Loucy (cell line): ENCODE data around the gene PALM3.
A peak's percentile ranks its signal among the peaks of the same experiment; 100 is the strongest.

Experiments used
- H2AFZ ChIP-seq: fragments of 200-600 bp; sonication (generic); 2 replicates; pipeline ENCODE4 v1.6.0; 2016; ENCODE audit warnings: antibody characterized with exemption, mild to moderate bottlenecking, low read length, moderate library complexity
- H3F3A ChIP-seq: fragments of 200-600 bp; 2 replicates; pipeline ENCODE4 v1.6.0; 2016; ENCODE audit warnings: antibody characterized with exemption, low read depth, mild to moderate bottlenecking
- H3K27me3 ChIP-seq: fragments of 200-600 bp; sonication (generic); 2 replicates; pipeline ENCODE4 v1.6.1; 2014; ENCODE audit warnings: low read length, mild to moderate bottlenecking; ENCODE audit not compliant: insufficient read depth, poor library complexity, severe bottlenecking
- H3K36me3 ChIP-seq: fragments of 200-600 bp; sonication (generic); 2 replicates; pipeline ENCODE4 v1.6.1; 2016; ENCODE audit warnings: low read length; ENCODE audit not compliant: insufficient read depth
- H3K4me1 ChIP-seq: fragments of 200-600 bp; sonication (generic); 2 replicates; pipeline ENCODE4 v1.5.1; 2014; ENCODE audit warnings: low read length, mild to moderate bottlenecking; ENCODE audit not compliant: insufficient read depth, poor library complexity, severe bottlenecking
- H3K4me2 ChIP-seq: fragments of 200-600 bp; sonication (generic); 2 replicates; pipeline ENCODE4 v1.6.0; 2014; ENCODE audit warnings: antibody characterized with exemption, low read length, low read depth, mild to moderate bottlenecking; ENCODE audit not compliant: poor library complexity, severe bottlenecking
- H3K4me3 ChIP-seq: fragments of 200-600 bp; sonication (generic); 2 replicates; pipeline ENCODE4 v1.5.1; 2014; ENCODE audit warnings: low read length, mild to moderate bottlenecking, mixed read lengths; ENCODE audit not compliant: poor library complexity, severe bottlenecking
- H3K79me2 ChIP-seq: fragments of 200-600 bp; sonication (generic); 2 replicates; pipeline ENCODE4 v1.6.1; 2014; ENCODE audit warnings: low read length; ENCODE audit not compliant: insufficient read depth
- H3K9ac ChIP-seq: fragments of 200-600 bp; sonication (generic); 2 replicates; pipeline ENCODE4 v1.6.0; 2014; ENCODE audit warnings: mild to moderate bottlenecking, low read depth, low read length, moderate library complexity; ENCODE audit not compliant: poor library complexity, severe bottlenecking
- H3K9me2 ChIP-seq: fragments of 200-600 bp; sonication (generic); replicated peaks from 2 replicates; pipeline ENCODE4 v1.6.1; 2016; ENCODE audit warnings: low read depth, low read length, mixed read lengths
- H3K9me3 ChIP-seq: fragments of 200-600 bp; sonication (generic); 2 replicates; pipeline ENCODE4 v1.6.1; 2014; ENCODE audit warnings: mild to moderate bottlenecking, antibody characterized with exemption, low read length, low read depth; ENCODE audit not compliant: insufficient read depth
- H4K20me1 ChIP-seq: fragments of 200-600 bp; sonication (generic); 2 replicates; pipeline ENCODE4 v1.6.0; 2014; ENCODE audit warnings: antibody characterized with exemption, low read length, mild to moderate bottlenecking; ENCODE audit not compliant: insufficient read depth, poor library complexity, severe bottlenecking
- EZH2phosphoT487 ChIP-seq: fragments of 200-600 bp; IDR thresholded peaks from 2 replicates; pipeline ENCODE4 v1.6.1; 2018; ENCODE audit warnings: antibody characterized with exemption, mild to moderate bottlenecking, moderate library complexity, borderline replicate concordance
- TF ChIP-seq, protein P1 (sequence below): fragments of 200-600 bp; sonication (generic); conservative IDR thresholded peaks from 2 replicates; pipeline ENCODE4 v1.5.1; 2014; ENCODE audit warnings: mild to moderate bottlenecking, antibody characterized with exemption, low read length

PALM3 gene

DNA sequence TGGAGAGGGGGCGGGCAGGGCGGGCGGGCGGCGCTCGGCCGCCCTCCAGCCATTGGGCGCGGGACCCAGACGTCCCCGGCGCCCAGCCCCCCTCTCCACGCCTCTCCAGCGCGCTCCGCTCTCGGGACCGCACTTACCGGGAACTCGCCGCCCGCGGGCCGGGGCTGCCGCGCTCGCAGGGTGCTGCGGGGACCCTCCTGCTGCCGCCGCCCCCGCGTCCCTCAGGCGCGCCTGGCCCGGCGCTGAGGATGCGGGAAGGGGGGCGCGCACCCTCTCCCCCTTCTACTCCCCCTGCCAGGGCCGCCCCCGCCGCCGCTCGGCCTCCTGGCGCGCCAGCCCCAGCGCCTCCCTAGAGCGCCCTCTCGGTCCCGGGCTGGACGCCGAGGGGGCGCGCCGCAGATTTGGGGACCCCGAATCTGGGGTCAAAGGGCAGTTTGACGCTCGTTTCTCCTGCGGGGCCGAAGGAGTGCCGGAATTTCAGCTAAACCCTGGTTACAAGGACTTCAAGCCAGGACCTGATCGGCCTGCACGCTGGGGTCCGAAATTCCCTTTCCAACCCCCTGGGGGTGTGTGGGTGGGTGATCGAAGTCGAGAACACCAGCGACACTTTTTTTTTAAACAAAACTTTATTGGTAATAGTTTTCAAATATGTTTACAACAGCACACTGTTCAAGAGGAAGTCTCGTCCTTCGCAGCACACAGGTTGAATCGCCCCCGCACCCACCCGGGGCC lies 29.4 kb upstream of the PALM3 start:
- no peak for TF ChIP-seq EZH2phosphoT487
- TF ChIP-seq, protein P1, sequence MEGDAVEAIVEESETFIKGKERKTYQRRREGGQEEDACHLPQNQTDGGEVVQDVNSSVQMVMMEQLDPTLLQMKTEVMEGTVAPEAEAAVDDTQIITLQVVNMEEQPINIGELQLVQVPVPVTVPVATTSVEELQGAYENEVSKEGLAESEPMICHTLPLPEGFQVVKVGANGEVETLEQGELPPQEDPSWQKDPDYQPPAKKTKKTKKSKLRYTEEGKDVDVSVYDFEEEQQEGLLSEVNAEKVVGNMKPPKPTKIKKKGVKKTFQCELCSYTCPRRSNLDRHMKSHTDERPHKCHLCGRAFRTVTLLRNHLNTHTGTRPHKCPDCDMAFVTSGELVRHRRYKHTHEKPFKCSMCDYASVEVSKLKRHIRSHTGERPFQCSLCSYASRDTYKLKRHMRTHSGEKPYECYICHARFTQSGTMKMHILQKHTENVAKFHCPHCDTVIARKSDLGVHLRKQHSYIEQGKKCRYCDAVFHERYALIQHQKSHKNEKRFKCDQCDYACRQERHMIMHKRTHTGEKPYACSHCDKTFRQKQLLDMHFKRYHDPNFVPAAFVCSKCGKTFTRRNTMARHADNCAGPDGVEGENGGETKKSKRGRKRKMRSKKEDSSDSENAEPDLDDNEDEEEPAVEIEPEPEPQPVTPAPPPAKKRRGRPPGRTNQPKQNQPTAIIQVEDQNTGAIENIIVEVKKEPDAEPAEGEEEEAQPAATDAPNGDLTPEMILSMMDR = peak; percentile 57
- peaks cover 17% of the 10 kb centered on the region; the same call in 1 of the 2 replicates for H3K79me2 ChIP-seq
- no peaks in the 10 kb centered on the region for H3K9me2 ChIP-seq
- peak overlapping the region; percentile 82 for H3K4me3 ChIP-seq
- H3K4me1 ChIP-seq = peaks cover 17% of the 10 kb centered on the region
- H4K20me1 ChIP-seq = peaks cover 11% of the 10 kb centered on the region
- H3K9ac ChIP-seq = peak overlapping the region; percentile 72
- H3K27me3 ChIP-seq = no peaks in the 10 kb centered on the region
- peak overlapping the region; percentile 78 for H2AFZ ChIP-seq
- no peaks in the 10 kb centered on the region; the same call in 1 of the 2 replicates for H3K36me3 ChIP-seq
- H3K9me3 ChIP-seq = no peaks in the 10 kb centered on the region
- no peaks in the 10 kb centered on the region; the same call in 1 of the 2 replicates for H3F3A ChIP-seq
- H3K4me2 ChIP-seq = peak overlapping the region; percentile 91

DNA sequence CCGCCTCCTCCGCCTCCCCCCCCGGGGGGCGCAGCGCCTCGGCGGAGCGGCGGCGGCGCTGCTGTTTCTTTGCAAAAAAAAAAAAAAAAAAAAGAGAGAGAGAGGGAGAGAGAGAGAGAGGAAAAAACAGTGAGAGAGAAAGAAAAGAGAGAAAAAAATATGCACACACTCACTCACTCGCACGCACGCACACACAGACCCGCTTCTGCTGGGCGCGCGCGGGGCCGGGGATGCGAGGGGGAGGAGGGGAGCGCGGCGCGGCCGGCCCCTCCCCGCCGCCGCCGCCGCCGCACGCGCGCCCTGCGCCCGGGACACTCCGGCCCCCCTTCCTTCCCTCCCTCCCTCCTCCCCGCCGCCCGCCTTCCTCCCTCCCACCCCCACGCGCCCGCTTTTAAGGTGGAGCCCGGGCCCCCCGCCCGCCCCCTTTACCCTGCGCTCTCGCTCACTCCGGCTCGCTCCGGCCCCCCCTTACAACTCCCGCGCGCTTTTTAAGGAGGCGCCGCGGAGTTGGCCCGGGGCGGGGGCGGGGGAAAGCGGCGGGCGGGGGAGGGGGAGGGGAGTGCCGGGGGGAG lies 28.7 kb upstream of the PALM3 start, which contains the start of gene SAMD1:
Gene SAMD1, minus strand, starts transcription at position 243 of the 572 bp plus-strand sequence.
- peak within 1 kb of the TSS; percentile 72 for H3K9ac ChIP-seq
- H3K27me3 ChIP-seq = no peaks in the 10 kb centered on the region
- H3K9me3 ChIP-seq = no peaks in the 10 kb centered on the region
- peaks cover 17% of the 10 kb centered on the region; the same call in 1 of the 2 replicates for H3K79me2 ChIP-seq
- H3K4me2 ChIP-seq = peak within 1 kb of the TSS; percentile 91
- H3K9me2 ChIP-seq = no peaks in the 10 kb centered on the region
- H3K4me1 ChIP-seq = peaks cover 17% of the 10 kb centered on the region
- peak within 1 kb of the TSS; percentile 78 for H2AFZ ChIP-seq
- no peaks in the 10 kb centered on the region; the same call in 1 of the 2 replicates for H3F3A ChIP-seq
- H4K20me1 ChIP-seq = peaks cover 11% of the 10 kb centered on the region
- no peak for TF ChIP-seq EZH2phosphoT487
- TF ChIP-seq, protein P1 = no peak
- H3K36me3 ChIP-seq = no peaks in the 10 kb centered on the region; the same call in 1 of the 2 replicates
- H3K4me3 ChIP-seq = peak within 1 kb of the TSS; percentile 82

DNA sequence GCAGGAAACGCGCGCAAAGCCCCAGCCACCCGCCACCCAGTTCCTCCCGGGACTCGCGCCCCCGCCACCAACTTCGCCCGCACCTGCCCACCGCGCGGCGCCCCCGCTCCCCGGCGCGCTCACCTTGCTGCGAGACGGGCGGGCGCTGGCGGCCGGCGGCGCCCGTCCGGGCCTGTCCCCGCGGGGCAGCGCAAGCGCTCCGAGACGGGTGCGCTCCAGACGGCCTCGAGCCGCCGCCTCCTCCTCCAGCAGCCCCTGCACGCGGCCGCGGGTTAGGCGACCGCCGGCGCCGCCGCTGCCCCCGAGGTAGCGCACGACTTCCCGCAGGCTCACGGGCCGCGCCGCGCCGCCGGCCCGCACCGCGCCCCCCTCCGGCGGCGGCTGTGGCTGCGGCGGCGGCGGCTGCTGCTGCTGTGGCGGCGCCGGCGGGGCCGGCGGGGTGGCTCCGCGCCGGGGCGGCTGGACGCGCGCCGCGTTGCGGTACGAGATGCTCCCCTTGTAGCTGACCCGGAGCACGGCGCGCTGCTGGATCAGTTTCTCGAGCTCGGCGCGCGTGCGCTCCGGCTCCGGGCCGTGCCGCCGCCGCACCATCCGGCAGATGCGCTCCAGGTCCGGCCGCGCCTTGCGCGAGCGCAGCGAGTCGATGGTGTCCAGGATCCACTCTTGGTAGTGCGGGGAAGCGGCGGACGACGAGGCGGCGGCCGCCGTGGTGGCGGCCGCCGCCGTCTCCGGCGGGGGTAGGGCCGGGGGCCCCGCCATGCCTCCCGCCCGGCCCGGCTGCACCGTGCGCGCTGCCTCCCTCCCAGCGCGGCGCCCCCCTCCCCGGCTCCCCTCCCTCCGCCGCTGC lies 28.0 kb upstream of the PALM3 start:
- no peak for TF ChIP-seq EZH2phosphoT487
- TF ChIP-seq, protein P1 = no peak
- peak overlapping the region; percentile 69 for H3K4me2 ChIP-seq
- no peaks in the 10 kb centered on the region for H3K27me3 ChIP-seq
- H4K20me1 ChIP-seq = peaks cover 11% of the 10 kb centered on the region
- peaks cover 17% of the 10 kb centered on the region; the same call in 1 of the 2 replicates for H3K79me2 ChIP-seq
- no peaks in the 10 kb centered on the region; the same call in 1 of the 2 replicates for H3K36me3 ChIP-seq
- peaks cover 17% of the 10 kb centered on the region for H3K4me1 ChIP-seq
- H3K4me3 ChIP-seq = peak overlapping the region; percentile 74
- peak overlapping the region; percentile 61 for H3K9ac ChIP-seq
- peak overlapping the region; percentile 70; the same call in 1 of the 2 replicates for H2AFZ ChIP-seq
- H3K9me3 ChIP-seq = no peaks in the 10 kb centered on the region
- H3K9me2 ChIP-seq = no peaks in the 10 kb centered on the region
- no peaks in the 10 kb centered on the region; the same call in 1 of the 2 replicates for H3F3A ChIP-seq
